ENCODE data around the gene PATJ.

DNA sequence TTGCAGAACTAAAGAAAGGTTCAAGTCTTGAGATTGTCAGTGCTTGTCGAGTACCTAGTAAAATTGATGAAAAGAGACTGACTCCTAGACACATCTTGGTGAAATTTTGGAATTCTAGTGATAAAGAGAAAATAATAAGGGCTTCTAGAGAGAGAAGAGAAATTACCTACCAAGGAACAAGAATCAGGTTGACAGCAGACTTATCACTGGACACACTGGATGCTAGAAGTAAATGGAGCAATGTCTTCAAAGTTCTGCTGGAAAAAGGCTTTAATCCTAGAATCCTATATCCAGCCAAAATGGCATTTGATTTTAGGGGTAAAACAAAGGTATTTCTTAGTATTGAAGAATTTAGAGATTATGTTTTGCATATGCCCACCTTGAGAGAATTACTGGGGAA lies 468.7 kb downstream of the PATJ start:
- TF ChIP-seq, protein P1, sequence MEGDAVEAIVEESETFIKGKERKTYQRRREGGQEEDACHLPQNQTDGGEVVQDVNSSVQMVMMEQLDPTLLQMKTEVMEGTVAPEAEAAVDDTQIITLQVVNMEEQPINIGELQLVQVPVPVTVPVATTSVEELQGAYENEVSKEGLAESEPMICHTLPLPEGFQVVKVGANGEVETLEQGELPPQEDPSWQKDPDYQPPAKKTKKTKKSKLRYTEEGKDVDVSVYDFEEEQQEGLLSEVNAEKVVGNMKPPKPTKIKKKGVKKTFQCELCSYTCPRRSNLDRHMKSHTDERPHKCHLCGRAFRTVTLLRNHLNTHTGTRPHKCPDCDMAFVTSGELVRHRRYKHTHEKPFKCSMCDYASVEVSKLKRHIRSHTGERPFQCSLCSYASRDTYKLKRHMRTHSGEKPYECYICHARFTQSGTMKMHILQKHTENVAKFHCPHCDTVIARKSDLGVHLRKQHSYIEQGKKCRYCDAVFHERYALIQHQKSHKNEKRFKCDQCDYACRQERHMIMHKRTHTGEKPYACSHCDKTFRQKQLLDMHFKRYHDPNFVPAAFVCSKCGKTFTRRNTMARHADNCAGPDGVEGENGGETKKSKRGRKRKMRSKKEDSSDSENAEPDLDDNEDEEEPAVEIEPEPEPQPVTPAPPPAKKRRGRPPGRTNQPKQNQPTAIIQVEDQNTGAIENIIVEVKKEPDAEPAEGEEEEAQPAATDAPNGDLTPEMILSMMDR (IDR thresholded peaks at IDR 0.05), result no peak
- TF ChIP-seq POLR2A (IDR thresholded peaks at IDR 0.05), result no peak
